Measurements from ENCODE around the gene MLF2.

Gene MLF2, protein sequence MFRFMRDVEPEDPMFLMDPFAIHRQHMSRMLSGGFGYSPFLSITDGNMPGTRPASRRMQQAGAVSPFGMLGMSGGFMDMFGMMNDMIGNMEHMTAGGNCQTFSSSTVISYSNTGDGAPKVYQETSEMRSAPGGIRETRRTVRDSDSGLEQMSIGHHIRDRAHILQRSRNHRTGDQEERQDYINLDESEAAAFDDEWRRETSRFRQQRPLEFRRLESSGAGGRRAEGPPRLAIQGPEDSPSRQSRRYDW

GRCh38 chr12:6752921-6753771 lies at the start of gene MLF2:
Gene MLF2 (minus strand): TSS chr12:6753141. CDS start chr12:6752334, 807 bp downstream.
- DNase-seq, result peak; percentile 98 to 99

DNA sequence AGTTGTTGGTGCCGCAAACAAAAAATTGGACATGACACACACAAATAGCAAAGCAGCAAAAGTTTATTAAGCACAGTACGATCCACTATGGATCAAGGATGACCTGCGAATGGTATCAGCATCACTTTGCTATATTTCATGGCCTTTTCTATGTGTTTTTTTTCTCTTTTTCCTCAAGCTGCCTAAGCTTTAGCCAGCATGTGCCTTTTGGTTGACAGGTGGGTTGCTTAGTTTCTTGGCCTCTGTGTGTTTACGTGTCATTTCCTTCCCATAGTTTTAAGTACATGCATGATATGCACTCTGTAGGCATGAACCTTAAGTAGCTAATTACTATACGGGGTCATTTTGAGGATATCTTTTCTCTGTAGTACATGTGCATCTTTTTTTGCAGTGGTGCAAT lies 46.2 kb upstream of the MLF2 start:
- DNase-seq, result no peak

DNA sequence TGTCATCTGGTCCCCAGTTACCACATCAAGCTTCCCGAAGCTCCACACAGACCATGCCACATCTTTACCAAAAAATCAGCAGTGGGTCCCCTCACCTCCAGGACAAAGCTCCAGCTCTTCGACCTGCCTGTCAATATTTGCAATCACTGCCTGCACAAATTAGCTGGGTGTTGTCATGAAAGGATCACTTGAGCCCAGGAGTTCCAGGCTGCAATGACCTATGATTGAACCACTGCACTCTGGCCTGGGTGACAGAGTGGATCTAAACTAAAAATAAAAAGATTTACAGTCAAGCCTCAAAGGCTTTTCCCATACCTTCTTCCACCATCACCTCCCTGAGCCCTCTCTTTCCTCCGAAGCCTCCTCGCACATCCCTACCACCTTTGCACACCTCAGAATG lies 43.6 kb upstream of the MLF2 start:
- DNase-seq, result no peak

DNA sequence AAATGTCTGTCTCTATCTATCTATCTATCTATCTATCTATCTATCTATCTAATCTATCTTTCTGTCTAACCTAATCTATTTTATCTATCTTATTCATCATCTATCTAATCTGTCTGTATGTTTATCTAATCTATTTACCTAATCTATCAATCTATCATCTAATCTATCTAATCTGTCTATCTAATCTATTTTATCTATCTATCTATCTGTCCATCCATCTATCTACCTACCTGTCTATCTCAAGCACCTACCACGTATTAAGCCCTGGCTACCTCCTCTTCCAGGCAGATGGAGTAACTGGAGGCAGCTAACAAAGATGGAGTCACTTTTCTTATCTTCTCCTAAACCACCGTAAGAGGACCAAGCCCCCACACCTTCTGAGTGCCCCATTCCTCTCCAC lies 42.1 kb upstream of the MLF2 start:
- DNase-seq, result no peak

- DNase-seq, result peak in 1 of 2 donors; percentile 26
Measured at GRCh38 chr12:6792522-6793201, 39.7 kb upstream of the MLF2 start.

GRCh38 chr12:6791931-6792520 lies 39.1 kb upstream of the MLF2 start:
- peak in 1 of 2 donors; percentile 48 for DNase-seq

DNA sequence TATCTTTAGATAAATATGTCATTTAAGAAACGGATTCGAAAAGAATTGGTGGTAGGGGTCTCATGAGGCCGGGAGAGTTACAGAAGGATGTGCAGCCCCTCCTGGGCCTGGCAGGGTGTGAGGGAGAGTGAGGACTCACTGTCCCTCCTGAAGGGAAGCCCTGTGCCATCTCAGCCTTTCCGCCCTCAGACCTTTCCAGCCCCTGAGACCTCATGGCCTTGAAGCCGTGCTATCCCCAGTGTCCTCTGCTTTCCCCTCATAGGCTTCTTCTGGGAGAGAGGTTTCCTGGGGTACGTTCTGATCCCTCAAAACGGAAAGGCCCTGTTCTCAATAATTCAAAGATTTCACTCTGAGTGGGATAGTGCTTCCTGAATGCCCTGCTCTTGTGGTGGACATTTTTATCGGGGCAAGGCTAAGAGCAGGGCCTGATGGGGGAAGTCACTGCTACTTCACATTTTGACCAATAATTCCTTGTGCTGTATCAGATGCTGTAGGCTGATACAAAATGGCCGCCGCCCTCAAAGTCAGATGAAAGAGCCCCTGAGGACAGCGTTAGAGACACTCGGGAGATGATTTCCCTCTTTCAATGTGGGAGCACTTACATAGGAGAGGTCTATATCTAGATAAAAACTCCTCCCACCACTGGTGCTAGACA lies 37.7 kb upstream of the MLF2 start:
- peak; percentile 58 to 63 for DNase-seq

- DNase-seq, result peak; percentile 80 to 90
Measured at GRCh38 chr12:6788972-6789924, 36.3 kb upstream of the MLF2 start, which contains the start of gene CD4. Gene CD4 (plus strand): TSS chr12:6789528. CDS start chr12:6800139, 10,611 bp downstream.

GRCh38 chr12:6787309-6787708 lies 34.4 kb upstream of the MLF2 start:
- DNase-seq, result no peak

GRCh38 chr12:6786416-6787094 lies 33.6 kb upstream of the MLF2 start:
- DNase-seq, result no peak

GRCh38 chr12:6784761-6785160 lies 31.8 kb upstream of the MLF2 start:
- DNase-seq, result no peak

GRCh38 chr12:6784296-6784695 lies 31.4 kb upstream of the MLF2 start:
- DNase-seq, result no peak

DNA sequence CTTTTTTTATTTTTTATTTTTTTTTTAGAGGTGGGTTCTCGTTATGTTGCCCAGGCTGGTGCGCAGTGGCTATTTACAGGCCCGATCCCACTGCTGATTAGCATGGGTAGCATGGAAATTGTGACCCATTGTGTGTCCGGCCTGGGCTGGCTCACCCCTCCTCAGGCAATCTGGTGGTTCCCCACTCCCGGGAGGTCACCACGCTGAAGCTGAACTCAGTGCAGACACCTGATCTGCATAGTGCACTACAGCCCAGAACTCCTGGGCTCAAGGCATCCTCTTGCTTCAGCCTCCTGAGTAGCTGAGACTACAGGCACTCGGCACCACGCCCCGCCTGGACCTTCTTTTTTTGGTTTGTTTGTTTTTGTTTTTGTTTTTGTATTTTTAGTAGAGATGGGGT lies 30.9 kb upstream of the MLF2 start:
- DNase-seq, result no peak

DNA sequence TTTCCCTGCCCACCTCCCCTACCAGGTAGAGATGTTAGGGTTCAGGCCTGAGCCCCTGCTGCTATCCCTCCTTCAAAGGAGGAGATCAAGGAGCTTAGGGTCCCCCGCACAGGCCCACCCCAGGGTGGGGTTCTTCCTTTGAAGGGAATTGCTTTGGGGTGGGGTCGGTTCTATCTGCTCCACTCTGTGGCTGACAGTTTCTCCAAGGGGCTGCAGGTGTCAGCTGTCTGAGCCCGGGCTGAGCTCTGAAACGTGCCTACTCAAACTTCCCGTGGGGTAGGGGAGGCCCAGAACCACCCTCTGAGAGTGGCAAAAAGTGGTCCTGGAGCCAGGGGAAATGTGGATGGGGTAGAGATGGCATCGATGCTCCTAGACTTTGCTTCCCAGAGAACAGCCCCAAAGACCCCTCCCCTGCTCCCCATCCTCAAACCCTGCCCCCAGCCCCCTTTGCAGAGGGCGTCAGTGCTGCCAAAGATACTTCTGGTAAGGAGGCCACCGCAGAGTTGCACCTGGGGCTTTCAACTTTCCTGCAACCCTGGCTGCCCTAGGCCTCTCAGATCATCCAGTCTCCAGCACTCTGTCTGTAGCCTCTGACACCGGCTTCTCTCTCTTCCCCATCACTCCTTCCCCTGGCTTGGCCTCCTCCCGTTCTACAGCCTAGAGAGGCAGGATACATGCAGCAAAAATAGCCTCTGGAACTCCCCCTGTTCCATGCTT lies 30.1 kb upstream of the MLF2 start:
- DNase-seq, result no peak

DNA sequence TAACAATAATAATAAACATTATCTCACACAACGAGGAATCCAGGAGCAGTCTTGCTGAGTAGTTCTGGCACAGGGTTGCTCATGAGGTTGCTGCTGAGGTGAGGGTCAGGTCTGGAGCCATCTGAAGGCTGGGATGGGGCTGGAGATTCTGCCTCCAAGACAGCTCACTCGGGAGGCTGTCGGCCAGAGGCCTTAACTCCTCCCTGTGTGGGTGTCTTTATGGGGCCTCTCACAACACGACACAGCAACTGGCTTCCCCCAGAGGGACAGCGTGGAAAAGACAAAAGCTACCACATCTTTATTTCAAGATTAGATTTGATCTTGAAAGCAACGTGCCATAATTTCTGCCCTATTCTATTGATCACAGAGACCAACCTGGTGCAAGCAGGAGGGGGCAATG lies 29.2 kb upstream of the MLF2 start:
- no peak for DNase-seq

DNA sequence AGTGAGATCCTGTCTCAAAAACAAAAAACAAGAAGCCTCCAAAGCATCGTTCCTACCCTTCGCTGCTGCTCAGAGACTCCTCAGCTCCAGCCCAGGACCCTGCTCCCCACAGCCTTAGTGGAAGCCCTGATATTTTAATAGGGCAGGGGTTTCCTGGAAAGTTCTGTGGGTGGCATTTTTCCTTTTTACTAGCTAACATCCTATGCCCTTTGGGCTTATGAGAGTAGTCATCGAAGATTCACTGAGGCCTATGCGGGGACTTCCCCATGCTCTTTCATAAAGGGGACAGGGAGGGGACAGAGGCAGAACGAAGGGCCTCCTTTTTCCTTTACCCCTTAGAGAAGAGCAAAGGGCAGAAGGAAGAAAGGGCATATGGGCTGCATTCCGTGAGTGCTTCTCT lies 27.6 kb upstream of the MLF2 start:
- DNase-seq, result peak in 1 of 2 donors; percentile 39

- no peak for DNase-seq
Measured at GRCh38 chr12:6779708-6780432, 26.9 kb upstream of the MLF2 start.

- peak; percentile 92 to 93 for DNase-seq
Measured at GRCh38 chr12:6778574-6779550, 25.9 kb upstream of the MLF2 start.

All from stimulated activated CD4-positive, alpha-beta T cell treated with anti-CD3 and anti-CD28 coated beads, Interleukin-2, amount 100 ng/mL, for 24 hours (primary cell).